ENCODE results near the gene WDR82.

The WDR82 gene

DNA sequence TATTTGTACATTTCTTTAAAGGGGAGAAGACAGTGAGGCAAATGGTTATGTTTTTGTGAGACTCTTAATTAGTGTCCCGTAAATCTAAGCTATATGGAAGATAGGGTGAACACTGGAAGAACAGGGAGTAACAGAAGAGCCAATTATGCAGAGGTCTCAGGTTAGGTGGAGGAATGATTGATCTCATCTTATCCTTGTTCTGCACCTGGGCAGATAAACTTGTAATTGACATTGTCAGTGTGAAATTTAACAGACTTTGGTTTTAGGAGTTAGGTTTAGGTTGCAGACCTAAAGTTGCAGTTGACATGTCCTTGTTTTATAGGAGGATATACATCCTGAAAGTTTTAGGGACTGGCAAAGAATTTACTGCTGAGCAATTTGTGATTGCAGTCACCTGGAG is 36.4 kb downstream of the WDR82 start:
- Mint-ChIP-seq H3K4me1 (peaks cover 43% of the 10 kb centered on the region), H3K27ac (no peak overlapping the region), H3K4me3 (no peak overlapping the region)

DNA sequence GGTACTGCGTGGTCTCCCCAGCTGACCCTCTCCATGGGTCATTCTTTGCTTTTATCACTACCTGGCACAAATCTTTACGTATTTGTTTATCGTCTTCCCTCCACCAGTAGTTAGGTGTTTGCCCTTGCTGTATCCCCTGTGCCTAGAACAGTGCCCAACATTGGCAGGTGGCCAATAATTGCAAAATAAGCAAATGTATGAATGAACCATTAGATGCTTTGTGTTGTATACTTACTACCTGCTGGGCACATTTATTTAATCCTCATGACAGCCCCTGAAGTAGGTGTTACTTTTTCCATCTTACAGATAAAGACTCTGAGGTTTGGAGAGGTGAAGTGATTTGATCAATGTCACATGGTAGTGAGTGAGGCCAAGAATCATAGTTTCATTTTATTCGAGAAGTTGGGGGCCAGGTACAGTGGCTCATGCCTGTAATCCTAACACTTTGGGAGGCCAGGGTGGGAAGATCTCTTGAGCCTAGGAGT is 37.5 kb downstream of the WDR82 start:
- TF ChIP-seq, protein P1, sequence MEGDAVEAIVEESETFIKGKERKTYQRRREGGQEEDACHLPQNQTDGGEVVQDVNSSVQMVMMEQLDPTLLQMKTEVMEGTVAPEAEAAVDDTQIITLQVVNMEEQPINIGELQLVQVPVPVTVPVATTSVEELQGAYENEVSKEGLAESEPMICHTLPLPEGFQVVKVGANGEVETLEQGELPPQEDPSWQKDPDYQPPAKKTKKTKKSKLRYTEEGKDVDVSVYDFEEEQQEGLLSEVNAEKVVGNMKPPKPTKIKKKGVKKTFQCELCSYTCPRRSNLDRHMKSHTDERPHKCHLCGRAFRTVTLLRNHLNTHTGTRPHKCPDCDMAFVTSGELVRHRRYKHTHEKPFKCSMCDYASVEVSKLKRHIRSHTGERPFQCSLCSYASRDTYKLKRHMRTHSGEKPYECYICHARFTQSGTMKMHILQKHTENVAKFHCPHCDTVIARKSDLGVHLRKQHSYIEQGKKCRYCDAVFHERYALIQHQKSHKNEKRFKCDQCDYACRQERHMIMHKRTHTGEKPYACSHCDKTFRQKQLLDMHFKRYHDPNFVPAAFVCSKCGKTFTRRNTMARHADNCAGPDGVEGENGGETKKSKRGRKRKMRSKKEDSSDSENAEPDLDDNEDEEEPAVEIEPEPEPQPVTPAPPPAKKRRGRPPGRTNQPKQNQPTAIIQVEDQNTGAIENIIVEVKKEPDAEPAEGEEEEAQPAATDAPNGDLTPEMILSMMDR (IDR thresholded peaks at IDR 0.05) = no peak
- Mint-ChIP-seq H3K4me1 (peaks cover 54% of the 10 kb centered on the region), H3K4me3 (peak overlapping the region; percentile 91), H3K27me3 (ENCODE audit: low read depth, poor library complexity) (peaks cover 35% of the 10 kb centered on the region), H3K36me3 (ENCODE audit: low read depth) (peaks cover 7% of the 10 kb centered on the region), H3K9me3 (peaks cover 7% of the 10 kb centered on the region), H3K27ac (no peak overlapping the region)
- DNase-seq = no peak

More for the DNA sequence above, 36.4 kb downstream of the WDR82 start:
- no peak for DNase-seq
- Mint-ChIP-seq H3K36me3 (ENCODE audit: low read depth) (peaks cover 7% of the 10 kb centered on the region), H3K27me3 (ENCODE audit: low read depth, poor library complexity) (peaks cover 46% of the 10 kb centered on the region), H3K9me3 (peaks cover 7% of the 10 kb centered on the region)
- TF ChIP-seq, protein P1 (IDR thresholded peaks at IDR 0.05) = no peak

DNA sequence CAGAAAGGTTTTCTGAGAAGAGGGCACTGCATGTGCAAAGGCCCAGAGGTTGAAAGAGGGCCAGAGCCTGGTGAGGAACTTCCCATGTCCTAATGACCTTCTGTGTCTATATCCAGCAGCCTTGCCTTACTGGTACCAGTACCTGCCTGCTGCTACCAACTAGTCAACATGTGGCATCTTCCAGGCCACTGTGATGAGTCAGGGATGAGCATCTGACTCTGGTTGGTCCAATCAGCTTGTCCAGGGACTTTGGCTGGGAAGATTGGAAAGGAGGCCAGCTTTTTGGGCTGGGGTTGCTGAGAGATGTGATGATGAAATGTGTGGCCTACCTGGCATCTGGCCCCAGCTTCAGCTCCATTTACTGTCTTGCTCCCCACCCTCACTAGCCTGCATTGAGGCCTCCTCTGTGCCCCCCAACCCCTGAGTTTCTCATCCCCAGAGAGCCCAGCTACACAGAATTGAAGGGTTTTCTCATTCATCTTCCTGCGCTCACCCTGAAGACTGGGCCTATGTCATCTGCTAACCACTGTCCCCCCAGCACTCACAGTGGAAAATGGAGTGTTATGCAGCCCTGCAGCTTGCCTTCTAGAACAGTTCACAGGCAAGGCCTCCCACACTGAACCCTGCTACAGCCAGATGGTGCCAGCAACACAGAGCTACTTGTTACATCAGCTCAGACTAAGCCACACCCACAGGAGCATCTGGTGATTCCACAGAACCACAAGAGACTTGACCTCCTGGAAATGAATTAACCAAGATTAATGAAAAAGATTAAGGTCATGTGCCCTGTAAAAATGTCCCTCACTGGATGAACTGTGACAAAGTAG is 38.2 kb downstream of the WDR82 start:
- peaks cover 58% of the 10 kb centered on the region for H3K4me1 Mint-ChIP-seq
- no peak overlapping the region for H3K27ac Mint-ChIP-seq
- peaks cover 7% of the 10 kb centered on the region for H3K9me3 Mint-ChIP-seq
- peak overlapping the region; percentile 91 for H3K4me3 Mint-ChIP-seq
- TF ChIP-seq, protein P1 (IDR thresholded peaks at IDR 0.05) = no peak
- peaks cover 7% of the 10 kb centered on the region for H3K36me3 Mint-ChIP-seq (ENCODE audit: low read depth)
- H3K27me3 Mint-ChIP-seq (ENCODE audit: low read depth, poor library complexity) = peaks cover 32% of the 10 kb centered on the region
- no peak for DNase-seq

DNA sequence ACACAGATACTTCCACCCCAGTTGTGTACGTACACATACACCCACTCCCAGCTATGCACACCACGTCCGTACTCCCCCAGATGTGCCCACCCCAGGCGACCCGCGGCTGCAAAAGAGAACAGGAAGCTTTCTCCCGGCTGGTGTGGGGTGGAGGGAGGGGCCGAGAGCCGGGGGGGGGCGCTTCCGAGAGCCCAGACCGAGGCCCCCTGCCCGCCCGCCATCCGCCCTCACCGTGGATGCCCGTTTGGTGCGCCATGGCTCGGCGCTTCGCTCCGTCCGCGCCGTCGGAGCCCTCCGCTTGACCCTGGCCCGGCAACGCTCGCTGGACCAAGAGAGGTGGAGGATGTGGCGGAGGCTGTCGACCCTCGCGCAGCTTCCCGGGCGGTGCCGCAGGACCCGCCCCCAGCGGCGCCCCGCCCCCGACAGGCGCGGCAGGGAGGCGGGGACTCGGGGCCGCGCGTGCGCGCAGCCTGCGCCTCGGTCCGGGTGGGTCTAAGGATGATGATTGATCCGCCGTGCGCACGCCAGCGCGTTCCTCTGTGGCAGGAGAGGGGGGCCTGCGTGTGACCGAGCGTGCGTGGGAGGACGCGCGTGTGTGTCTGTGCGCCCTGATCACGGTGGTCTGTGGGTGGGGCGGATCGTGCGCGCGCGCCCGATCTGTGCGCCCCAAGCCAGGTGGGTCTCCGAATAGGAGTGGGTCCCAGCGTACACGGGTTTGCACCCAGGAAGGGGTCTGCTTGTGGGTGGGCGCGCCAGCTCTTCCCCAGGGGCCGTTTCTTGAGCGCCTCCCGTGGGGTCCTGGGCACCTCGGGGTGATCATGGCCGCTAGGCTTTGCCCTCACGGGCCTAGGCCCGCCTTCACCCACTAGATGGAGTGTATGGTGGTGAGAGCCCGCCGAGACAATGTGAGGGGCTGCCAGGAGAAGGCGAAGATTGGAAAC is 39.4 kb downstream of the WDR82 start, which contains the start of gene TWF2:
TWF2 (minus strand) TSS at position 398 of the 941 bp plus-strand sequence; CDS start at position 256, 142 bp downstream.
- peak within 1 kb of the TSS; percentile 61 for H3K27ac Mint-ChIP-seq
- H3K4me3 Mint-ChIP-seq = peak within 1 kb of the TSS; percentile 91
- peak; percentile 90 for DNase-seq
- peaks cover 52% of the 10 kb centered on the region for H3K4me1 Mint-ChIP-seq
- TF ChIP-seq, protein P1 (IDR thresholded peaks at IDR 0.05) = no peak
- H3K27me3 Mint-ChIP-seq (ENCODE audit: low read depth, poor library complexity) = peaks cover 19% of the 10 kb centered on the region
- peaks cover 7% of the 10 kb centered on the region for H3K36me3 Mint-ChIP-seq (ENCODE audit: low read depth)
- H3K9me3 Mint-ChIP-seq = peaks cover 7% of the 10 kb centered on the region

DNA sequence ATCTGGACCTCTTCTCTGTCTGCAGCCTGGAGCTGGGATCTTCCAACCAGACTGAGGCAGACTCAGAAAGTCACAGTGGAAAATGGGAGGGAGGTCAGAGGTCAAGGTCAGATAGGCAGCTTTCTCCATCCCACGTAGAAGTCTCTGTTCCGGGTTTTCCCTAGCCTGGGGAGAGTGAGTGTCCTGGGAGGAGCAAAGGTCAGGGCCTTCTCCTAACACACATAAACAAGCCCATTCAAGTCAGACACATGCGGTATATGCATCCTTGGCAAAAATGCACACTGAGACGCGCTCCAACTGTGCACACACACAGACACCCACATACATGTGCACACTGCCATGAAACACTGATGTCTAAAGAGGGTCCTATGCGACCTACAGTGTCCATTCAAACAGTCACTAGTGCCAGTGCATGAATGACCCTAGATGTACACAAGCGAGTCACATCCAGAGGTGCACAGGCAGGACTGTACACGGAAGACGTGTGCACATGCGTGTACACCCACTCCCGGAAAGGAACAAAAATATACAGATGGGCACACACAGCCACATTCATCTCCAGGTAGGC is 40.2 kb downstream of the WDR82 start:
- TF ChIP-seq, protein P1 (IDR thresholded peaks at IDR 0.05) = no peak
- no peak for DNase-seq
- Mint-ChIP-seq H3K27ac (no peak overlapping the region), H3K27me3 (ENCODE audit: low read depth, poor library complexity) (peaks cover 12% of the 10 kb centered on the region), H3K4me3 (peak overlapping the region; percentile 91), H3K4me1 (peaks cover 52% of the 10 kb centered on the region), H3K36me3 (ENCODE audit: low read depth) (peaks cover 7% of the 10 kb centered on the region), H3K9me3 (peaks cover 4% of the 10 kb centered on the region)
